GM19452 (cell line): ENCODE measurements around the gene MYO16.

Source experiments
- ATAC-seq: cut with Tn5 transposase; IDR thresholded peaks from one replicate; pipeline ENCODE4 v1.9.1; 2021; ENCODE audit not compliant: unreplicated experiment

Gene MYO16

GRCh38 chr13:108629181-108629752 lies at the start of gene MYO16:
TSS of gene MYO16 (plus strand) at chr13:108629611. CDS start at chr13:108629845, 234 bp downstream.
- ATAC-seq = no peak

- ATAC-seq = no peak
Measured at GRCh38 chr13:108586826-108587225, 42.6 kb upstream of the MYO16 start.

- no peak for ATAC-seq
Measured at GRCh38 chr13:108588516-108588915, 40.9 kb upstream of the MYO16 start.

- no peak for ATAC-seq
Measured at GRCh38 chr13:108594153-108594552, 35.3 kb upstream of the MYO16 start.

- ATAC-seq = no peak
Measured at GRCh38 chr13:108595436-108596274, 33.8 kb upstream of the MYO16 start.

- ATAC-seq = no peak
Measured at GRCh38 chr13:108597943-108598342, 31.5 kb upstream of the MYO16 start.

GRCh38 chr13:108606424-108606823 lies 23.0 kb upstream of the MYO16 start:
- no peak for ATAC-seq

GRCh38 chr13:108609353-108609752 lies 20.1 kb upstream of the MYO16 start:
- ATAC-seq = no peak

- no peak for ATAC-seq
Measured at GRCh38 chr13:108610507-108610906, 18.9 kb upstream of the MYO16 start.

- ATAC-seq = no peak
Measured at GRCh38 chr13:108615241-108615640, 14.2 kb upstream of the MYO16 start.

- no peak for ATAC-seq
Measured at GRCh38 chr13:108618233-108618632, 11.2 kb upstream of the MYO16 start.

- no peak for ATAC-seq
Measured at GRCh38 chr13:108621462-108621861, 7.9 kb upstream of the MYO16 start.

GRCh38 chr13:108624108-108624507 lies 5.3 kb upstream of the MYO16 start:
- ATAC-seq = no peak

- no peak for ATAC-seq
Measured at GRCh38 chr13:108624979-108625378, 4.4 kb upstream of the MYO16 start.

- ATAC-seq = no peak
Measured at GRCh38 chr13:108629988-108630387, 577 bp downstream of the MYO16 start.

- no peak for ATAC-seq
Measured at GRCh38 chr13:108632649-108633167, 3.3 kb downstream of the MYO16 start.

- no peak for ATAC-seq
Measured at GRCh38 chr13:108638901-108639300, 9.5 kb downstream of the MYO16 start.

- no peak for ATAC-seq
Measured at GRCh38 chr13:108643646-108644353, 14.4 kb downstream of the MYO16 start.

GRCh38 chr13:108645376-108645775 lies 16.0 kb downstream of the MYO16 start:
- ATAC-seq = no peak

GRCh38 chr13:108650271-108650670 lies 20.9 kb downstream of the MYO16 start:
- ATAC-seq = no peak

- ATAC-seq = no peak
Measured at GRCh38 chr13:108656742-108657141, 27.3 kb downstream of the MYO16 start.

GRCh38 chr13:108657519-108657918 lies 28.1 kb downstream of the MYO16 start:
- ATAC-seq = no peak
